SK-N-MC (cell line): ENCODE results near the gene TRAF3IP3.

Experiments used
- EZH2 ChIP-seq: fragments of 200-600 bp; sonication (generic); IDR thresholded peaks from one replicate; pipeline ENCODE4 v1.6.1; 2017; ENCODE audit warnings: antibody characterized with exemption
- FOXP2 ChIP-seq: optimal IDR thresholded peaks from 2 replicates; pipeline ENCODE3; 2011; ENCODE audit warnings: mild to moderate bottlenecking, moderate library complexity; ENCODE audit not compliant: insufficient read depth; ENCODE audit errors: extremely low read length, control extremely low read depth
- POLR2AphosphoS5 ChIP-seq: IDR thresholded peaks from 2 replicates; pipeline ENCODE4 v1.6.1; 2012; ENCODE audit warnings: mild to moderate bottlenecking, low read depth, low read length, borderline replicate concordance

GRCh38 chr1:209717818-209718217, 38.0 kb upstream of the TRAF3IP3 start:
- TF ChIP-seq EZH2 (no peak), POLR2AphosphoS5 (no peak), FOXP2 (no peak)
